Keratinocyte (primary cell): ENCODE measurements around the gene ANKRD42.

Source experiments
- CTCF ChIP-seq, 3 experiments: IDR thresholded peaks in 1 of 3; conservative IDR thresholded peaks in 1 of 3; optimal IDR thresholded peaks in 1 of 3; 2 replicates in 2 of 3; 3 replicates in 1 of 3; pipeline versions ENCODE3 to v1.5.1; 2011; ENCODE audit warnings: low read length in 3 of 3, mild to moderate bottlenecking in 3 of 3, moderate library complexity in 2 of 3, control low read depth in 1 of 3, inconsistent platforms in 1 of 3; ENCODE audit not compliant: insufficient read depth in 2 of 3; ENCODE audit errors: extremely low read depth in 1 of 3
- EZH2 ChIP-seq: IDR thresholded peaks from one replicate; pipeline ENCODE4 v1.6.1; 2012; ENCODE audit warnings: inconsistent platforms, mild to moderate bottlenecking, low read length, moderate library complexity

- TF ChIP-seq CTCF (optimal IDR thresholded peaks at IDR 0.05 in 1 of 3, IDR thresholded peaks at IDR 0.05 in 1 of 3, conservative IDR thresholded peaks at IDR 0.05 in 1 of 3; ENCODE audit: extremely low read depth in 1 of 3, insufficient read depth in 2 of 3, low read length in 3 of 3) (no peak), EZH2 (no peak)
Observed at GRCh38 chr11:83150450-83150849, 43.1 kb upstream of the ANKRD42 start.
